ENCODE data around the gene PDE2A.

- TF ChIP-seq, protein P1, sequence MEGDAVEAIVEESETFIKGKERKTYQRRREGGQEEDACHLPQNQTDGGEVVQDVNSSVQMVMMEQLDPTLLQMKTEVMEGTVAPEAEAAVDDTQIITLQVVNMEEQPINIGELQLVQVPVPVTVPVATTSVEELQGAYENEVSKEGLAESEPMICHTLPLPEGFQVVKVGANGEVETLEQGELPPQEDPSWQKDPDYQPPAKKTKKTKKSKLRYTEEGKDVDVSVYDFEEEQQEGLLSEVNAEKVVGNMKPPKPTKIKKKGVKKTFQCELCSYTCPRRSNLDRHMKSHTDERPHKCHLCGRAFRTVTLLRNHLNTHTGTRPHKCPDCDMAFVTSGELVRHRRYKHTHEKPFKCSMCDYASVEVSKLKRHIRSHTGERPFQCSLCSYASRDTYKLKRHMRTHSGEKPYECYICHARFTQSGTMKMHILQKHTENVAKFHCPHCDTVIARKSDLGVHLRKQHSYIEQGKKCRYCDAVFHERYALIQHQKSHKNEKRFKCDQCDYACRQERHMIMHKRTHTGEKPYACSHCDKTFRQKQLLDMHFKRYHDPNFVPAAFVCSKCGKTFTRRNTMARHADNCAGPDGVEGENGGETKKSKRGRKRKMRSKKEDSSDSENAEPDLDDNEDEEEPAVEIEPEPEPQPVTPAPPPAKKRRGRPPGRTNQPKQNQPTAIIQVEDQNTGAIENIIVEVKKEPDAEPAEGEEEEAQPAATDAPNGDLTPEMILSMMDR (IDR thresholded peaks at IDR 0.05), result no peak
- TF ChIP-seq EZH2 (IDR thresholded peaks at IDR 0.05; ENCODE audit: borderline replicate concordance, insufficient read depth, low read depth, low read length, poor library complexity, severe bottlenecking), result no peak
These were observed 8.6 kb upstream of the PDE2A start for GRCh38 chr11:72682858-72683243.

Data from B cell (primary cell).